Activated CD4-positive, alpha-beta T cell treated with anti-CD3 and anti-CD28 coated beads, Interleukin-2, amount 10 ng/mL, durations not matched to agents 7 days and 5 days (primary cell): Measurements from ENCODE around the gene ATP8B4. TPM values are rescaled to one million over a fixed set of nuclear protein-coding genes. Genes with fewer than 3 reads are reported as not detected.

Experiments used
- CTCF ChIA-PET: fragments of 350-600 bp; sonication (Branson Sonifier 250); formaldehyde crosslinking; loops from one replicate; lab custom pipeline; 2021; ENCODE audit warnings: antibody characterized with exemption; lab: Charles Lee
- POLR2A ChIA-PET: fragments of 350-600 bp; sonication (Branson Sonifier 250); formaldehyde crosslinking; loops from one replicate; lab custom pipeline; 2021; ENCODE audit warnings: antibody characterized with exemption; lab: Charles Lee
- DNase-seq: peaks from one replicate; pipeline ENCODE4 v3.0.0-alpha.2; 2020
- H3K27ac Mint-ChIP-seq: one replicate; pipeline ENCODE4 v1.8.0; 2021; ENCODE audit warnings: mild to moderate bottlenecking, moderate library complexity, mixed read lengths
- H3K27me3 Mint-ChIP-seq: one replicate; pipeline ENCODE4 v1.8.0; 2021; ENCODE audit warnings: mixed read lengths
- H3K36me3 Mint-ChIP-seq: one replicate; pipeline ENCODE4 v1.8.0; 2021; ENCODE audit warnings: low read depth, mixed read lengths
- H3K4me1 Mint-ChIP-seq: one replicate; pipeline ENCODE4 v1.8.0; 2021; ENCODE audit warnings: mixed read lengths
- H3K4me3 Mint-ChIP-seq: one replicate; pipeline ENCODE4 v1.8.0; 2021; ENCODE audit warnings: mild to moderate bottlenecking, moderate library complexity, mixed read lengths
- H3K9me3 Mint-ChIP-seq: one replicate; pipeline ENCODE4 v1.8.0; 2021; ENCODE audit warnings: mixed read lengths
- total RNA-seq, 2 experiments: library from RNA; stranded (reverse); gene quantifications; one replicate each; pipeline ENCODE4 v1.2.3, GENCODE V29; 2021

ATP8B4 gene
- total RNA-seq, 2 experiments from 2014 or later = 6.8 TPM

DNA sequence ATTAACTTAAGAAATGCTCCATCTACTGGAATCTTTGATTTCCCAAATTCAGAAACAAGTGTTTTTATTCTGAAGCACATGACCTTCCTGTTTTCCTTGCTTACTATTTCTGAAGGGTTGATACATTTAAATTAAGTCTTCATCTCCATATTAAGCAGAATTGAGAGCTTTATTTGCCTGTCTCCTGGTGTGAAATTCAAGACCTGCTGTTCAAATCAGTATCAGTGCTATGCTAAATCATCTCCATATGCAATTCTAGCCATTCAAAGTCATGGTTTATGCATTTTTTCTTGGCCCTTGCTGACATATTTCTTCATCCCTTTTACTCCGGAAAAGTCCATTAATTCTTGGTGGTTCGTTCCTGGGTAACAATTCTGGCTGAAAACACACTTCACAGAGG, 195.4 kb downstream of the ATP8B4 start:
- H3K9me3 Mint-ChIP-seq = no peaks in the 10 kb centered on the region
- no peak overlapping the region for H3K27ac Mint-ChIP-seq
- ChIA-PET CTCF (interaction anchor here (0.5 kb wide), 1 partner anchor 23 kb away, joined by 3 read pairs; no protein-coding TSS in a partner anchor), POLR2A (no interaction called here)
- no peak overlapping the region for H3K4me3 Mint-ChIP-seq
- DNase-seq = no peak
- H3K27me3 Mint-ChIP-seq = peaks cover 3% of the 10 kb centered on the region
- H3K36me3 Mint-ChIP-seq = no peaks in the 10 kb centered on the region
- no peaks in the 10 kb centered on the region for H3K4me1 Mint-ChIP-seq

- Mint-ChIP-seq H3K27me3 (no peaks in the 10 kb centered on the region), H3K27ac (no peak overlapping the region), H3K4me1 (no peaks in the 10 kb centered on the region), H3K9me3 (no peaks in the 10 kb centered on the region), H3K36me3 (peaks cover 2% of the 10 kb centered on the region), H3K4me3 (no peak overlapping the region)
- CTCF ChIA-PET = no interaction called here
- DNase-seq = no peak
- POLR2A ChIA-PET = no interaction called here
Observed at GRCh38 chr15:49919034-49919433, 200.0 kb downstream of the ATP8B4 start.

DNA sequence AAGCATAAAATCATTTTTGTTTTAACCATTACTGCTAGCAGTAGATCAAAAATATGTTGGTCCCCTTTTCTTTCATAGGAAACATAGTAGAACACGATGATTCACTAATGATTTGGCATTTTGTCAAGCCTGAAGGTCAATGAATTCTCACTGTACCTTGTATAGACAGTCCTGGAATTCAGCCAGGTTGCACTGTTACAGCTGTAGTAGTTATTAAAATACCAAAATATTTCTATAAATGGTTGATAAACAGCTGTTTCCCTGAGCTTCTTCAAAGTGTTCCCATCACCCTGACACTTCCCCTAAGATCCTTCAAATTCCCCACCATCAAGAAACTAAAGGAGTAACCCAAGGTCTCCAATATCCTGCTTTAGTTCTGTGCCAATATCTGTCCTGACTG, 200.9 kb downstream of the ATP8B4 start:
- Mint-ChIP-seq H3K4me1 (no peaks in the 10 kb centered on the region), H3K4me3 (no peak overlapping the region), H3K9me3 (no peaks in the 10 kb centered on the region), H3K36me3 (peaks cover 2% of the 10 kb centered on the region), H3K27ac (no peak overlapping the region), H3K27me3 (no peaks in the 10 kb centered on the region)
- no peak for DNase-seq
- CTCF ChIA-PET = interaction anchor here (0.6 kb wide), 1 partner anchor 602 kb away, joined by 3 read pairs; no protein-coding TSS in a partner anchor
- POLR2A ChIA-PET = no interaction called here

- H3K9me3 Mint-ChIP-seq = no peaks in the 10 kb centered on the region
Observed at GRCh38 chr15:49916998-49917397, 202.0 kb downstream of the ATP8B4 start.

DNA sequence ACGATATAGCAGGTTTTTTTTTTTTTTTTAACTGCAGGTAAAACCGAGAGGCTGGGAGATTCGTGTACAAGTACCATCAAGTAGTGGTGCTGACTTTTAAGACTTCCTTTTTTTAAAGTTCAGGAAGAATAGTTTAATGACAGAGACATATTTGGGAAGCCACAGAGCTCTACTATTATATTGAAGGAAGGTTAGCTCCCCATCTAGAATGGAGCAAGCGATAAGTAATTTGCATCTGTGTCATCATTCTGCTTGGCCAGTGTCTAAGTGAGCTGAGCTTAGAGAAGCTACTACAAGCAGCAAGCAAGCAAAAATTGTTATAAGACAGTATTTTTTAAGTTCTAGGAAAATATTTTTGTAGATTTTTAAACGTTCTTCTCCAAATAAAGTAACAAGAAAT, 203.2 kb downstream of the ATP8B4 start:
- CTCF ChIA-PET = interaction anchor here (0.7 kb wide), 1 partner anchor 206 kb away, joined by 3 read pairs; no protein-coding TSS in a partner anchor
- H3K27ac Mint-ChIP-seq = no peak overlapping the region
- peaks cover 2% of the 10 kb centered on the region for H3K36me3 Mint-ChIP-seq
- H3K27me3 Mint-ChIP-seq = no peaks in the 10 kb centered on the region
- no peak overlapping the region for H3K4me3 Mint-ChIP-seq
- no peak for DNase-seq
- POLR2A ChIA-PET = no interaction called here
- no peaks in the 10 kb centered on the region for H3K4me1 Mint-ChIP-seq
- H3K9me3 Mint-ChIP-seq = no peaks in the 10 kb centered on the region

More at GRCh38 chr15:49916998-49917397, 202.0 kb downstream of the ATP8B4 start:
- ChIA-PET CTCF (interaction anchor here (0.5 kb wide), 1 partner anchor 405 kb away, joined by 3 read pairs; no protein-coding TSS in a partner anchor), POLR2A (no interaction called here)
- H3K4me1 Mint-ChIP-seq = no peaks in the 10 kb centered on the region
- H3K27ac Mint-ChIP-seq = no peak overlapping the region
- H3K27me3 Mint-ChIP-seq = no peaks in the 10 kb centered on the region
- H3K36me3 Mint-ChIP-seq = peaks cover 2% of the 10 kb centered on the region
- DNase-seq = no peak
- no peak overlapping the region for H3K4me3 Mint-ChIP-seq

- ChIA-PET CTCF (no interaction called here), POLR2A (no interaction called here)
- no peak for DNase-seq
- Mint-ChIP-seq H3K27me3 (no peaks in the 10 kb centered on the region), H3K27ac (no peak overlapping the region), H3K4me3 (no peak overlapping the region), H3K4me1 (no peaks in the 10 kb centered on the region), H3K36me3 (peaks cover 5% of the 10 kb centered on the region), H3K9me3 (peaks cover 6% of the 10 kb centered on the region)
Observed at GRCh38 chr15:49908933-49909295, 210.1 kb downstream of the ATP8B4 start.

DNA sequence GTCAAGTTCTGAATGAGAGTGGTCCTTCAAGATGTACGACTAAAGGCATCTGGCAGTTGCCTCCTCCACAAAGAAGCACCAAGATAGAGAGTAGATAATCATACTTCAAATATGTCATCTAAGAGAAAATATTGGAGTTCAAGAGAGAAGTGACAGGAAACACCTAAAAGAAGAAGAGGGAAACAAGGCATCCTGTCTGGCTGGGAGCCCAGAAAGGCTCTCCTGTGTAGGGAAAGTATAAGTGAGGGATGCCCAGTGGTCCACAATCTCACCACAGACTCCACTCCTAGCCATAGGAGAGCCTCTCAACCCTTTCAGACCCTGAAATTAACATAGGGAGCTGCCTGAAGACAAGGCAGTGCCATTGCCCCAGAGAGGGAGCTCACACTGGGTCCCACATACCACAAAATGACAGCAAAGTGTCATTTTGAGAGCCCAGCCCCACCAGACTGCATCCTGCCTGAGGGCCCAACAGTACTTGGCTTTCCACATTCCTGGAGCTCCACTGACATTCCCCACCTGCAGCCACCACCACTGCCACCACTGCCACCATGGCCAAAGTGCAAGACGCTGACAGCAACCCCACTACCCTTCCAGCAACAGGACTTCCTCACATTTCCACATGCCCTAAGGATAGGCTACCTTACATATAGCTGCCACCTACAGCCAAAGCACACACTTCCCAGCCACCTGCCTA, 210.6 kb downstream of the ATP8B4 start:
- ChIA-PET POLR2A (no interaction called here), CTCF (no interaction called here)
- H3K27ac Mint-ChIP-seq = no peak overlapping the region
- no peak overlapping the region for H3K4me3 Mint-ChIP-seq
- no peak for DNase-seq
- no peaks in the 10 kb centered on the region for H3K4me1 Mint-ChIP-seq
- peaks cover 5% of the 10 kb centered on the region for H3K36me3 Mint-ChIP-seq
- H3K27me3 Mint-ChIP-seq = no peaks in the 10 kb centered on the region
- H3K9me3 Mint-ChIP-seq = peaks cover 6% of the 10 kb centered on the region

GRCh38 chr15:49906966-49907365, 212.1 kb downstream of the ATP8B4 start:
- Mint-ChIP-seq H3K27ac (no peak overlapping the region), H3K9me3 (peaks cover 6% of the 10 kb centered on the region), H3K4me3 (no peak overlapping the region), H3K36me3 (peaks cover 5% of the 10 kb centered on the region), H3K27me3 (no peaks in the 10 kb centered on the region), H3K4me1 (no peaks in the 10 kb centered on the region)
- DNase-seq = no peak
- CTCF ChIA-PET = no interaction called here
- POLR2A ChIA-PET = no interaction called here

DNA sequence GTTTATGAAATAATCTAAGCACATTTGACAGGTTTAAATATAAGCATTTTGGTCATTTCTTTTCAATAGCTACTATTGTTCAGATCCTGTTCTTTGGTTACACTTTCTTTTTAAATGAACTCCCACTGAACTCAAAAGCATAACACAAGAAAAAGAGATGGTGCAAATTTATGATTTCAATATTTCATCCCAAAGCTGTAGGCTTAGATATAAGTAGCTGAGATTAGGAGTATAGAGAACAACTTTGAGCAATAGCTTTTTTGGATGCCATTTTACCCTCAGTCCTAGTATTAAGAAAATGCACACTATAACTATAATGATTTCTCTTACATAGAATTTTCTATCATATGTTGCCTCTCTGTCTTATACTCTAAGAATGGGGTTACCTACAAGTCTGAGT, 213.8 kb downstream of the ATP8B4 start:
- CTCF ChIA-PET = no interaction called here
- no peaks in the 10 kb centered on the region for H3K4me1 Mint-ChIP-seq
- no peak overlapping the region for H3K27ac Mint-ChIP-seq
- no peaks in the 10 kb centered on the region for H3K27me3 Mint-ChIP-seq
- DNase-seq = no peak
- H3K9me3 Mint-ChIP-seq = peaks cover 3% of the 10 kb centered on the region
- POLR2A ChIA-PET = no interaction called here
- no peak overlapping the region for H3K4me3 Mint-ChIP-seq
- H3K36me3 Mint-ChIP-seq = peaks cover 2% of the 10 kb centered on the region

DNA sequence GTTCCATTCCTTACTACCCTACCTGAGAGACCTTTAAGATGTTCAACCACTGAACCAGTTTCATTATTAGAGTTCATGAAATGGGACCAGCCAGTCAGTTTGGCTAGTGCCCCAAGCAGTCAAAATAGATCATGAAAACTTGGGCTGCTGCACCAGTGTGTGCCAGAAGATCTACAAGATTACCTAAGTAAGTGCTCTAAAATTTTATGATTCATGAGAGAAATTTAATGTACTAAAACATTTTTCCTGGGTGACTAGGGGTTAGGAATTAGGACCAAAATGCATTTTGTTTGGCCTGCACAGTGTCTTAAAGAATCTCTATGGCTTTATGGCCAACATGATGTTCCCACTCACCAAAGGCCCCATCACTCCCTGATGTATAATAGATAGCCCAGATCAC, 214.7 kb downstream of the ATP8B4 start:
- Mint-ChIP-seq H3K4me3 (no peak overlapping the region), H3K9me3 (no peaks in the 10 kb centered on the region), H3K27ac (no peak overlapping the region), H3K4me1 (no peaks in the 10 kb centered on the region), H3K27me3 (no peaks in the 10 kb centered on the region), H3K36me3 (no peaks in the 10 kb centered on the region)
- CTCF ChIA-PET = interaction anchor here (0.6 kb wide), 1 partner anchor 214 kb away, joined by 7 read pairs; no protein-coding TSS in a partner anchor
- POLR2A ChIA-PET = no interaction called here
- no peak for DNase-seq

DNA sequence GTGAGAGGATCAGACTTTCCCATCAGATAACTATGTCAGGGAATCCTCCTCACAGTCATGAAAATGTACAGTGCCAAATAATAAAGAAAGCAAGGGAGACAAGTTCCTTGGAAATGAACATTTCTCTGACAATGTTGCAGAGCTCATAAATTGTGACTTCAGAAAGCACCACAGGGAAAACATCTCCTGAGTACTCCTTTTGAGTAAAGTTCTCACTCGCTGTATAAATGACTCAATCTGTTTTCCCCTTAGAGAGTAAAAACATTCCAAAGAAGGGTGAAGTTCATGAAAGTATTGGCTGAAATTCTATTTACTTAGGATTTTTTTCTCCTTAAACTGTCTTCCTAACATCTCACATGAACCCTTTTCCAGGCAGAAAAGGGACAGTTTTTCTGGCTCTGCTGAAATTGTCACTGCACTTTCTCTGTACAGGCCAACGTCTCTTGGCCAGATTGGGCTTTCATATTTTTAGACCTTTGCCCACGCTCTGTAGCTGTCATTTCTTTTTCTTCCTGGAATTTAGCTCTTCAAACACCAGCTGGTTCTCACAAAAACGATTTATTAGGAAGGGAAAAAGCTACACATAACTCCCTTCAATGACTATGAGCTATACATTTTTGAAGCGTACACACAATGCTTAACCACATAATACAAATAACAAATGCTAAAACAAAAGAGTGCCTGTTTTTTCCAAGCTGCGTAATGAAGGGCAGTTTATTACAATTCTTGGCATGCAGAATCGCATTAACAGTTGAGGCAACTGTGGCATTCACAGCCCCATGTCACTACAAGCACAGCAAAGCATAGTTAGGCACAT, 216.1 kb downstream of the ATP8B4 start:
- Mint-ChIP-seq H3K9me3 (no peaks in the 10 kb centered on the region), H3K4me3 (no peak overlapping the region), H3K27me3 (no peaks in the 10 kb centered on the region), H3K4me1 (no peaks in the 10 kb centered on the region), H3K36me3 (no peaks in the 10 kb centered on the region), H3K27ac (no peak overlapping the region)
- DNase-seq = no peak
- POLR2A ChIA-PET = no interaction called here
- CTCF ChIA-PET = interaction anchor here (0.9 kb wide), 1 partner anchor 111 kb away, joined by 3 read pairs; no protein-coding TSS in a partner anchor

DNA sequence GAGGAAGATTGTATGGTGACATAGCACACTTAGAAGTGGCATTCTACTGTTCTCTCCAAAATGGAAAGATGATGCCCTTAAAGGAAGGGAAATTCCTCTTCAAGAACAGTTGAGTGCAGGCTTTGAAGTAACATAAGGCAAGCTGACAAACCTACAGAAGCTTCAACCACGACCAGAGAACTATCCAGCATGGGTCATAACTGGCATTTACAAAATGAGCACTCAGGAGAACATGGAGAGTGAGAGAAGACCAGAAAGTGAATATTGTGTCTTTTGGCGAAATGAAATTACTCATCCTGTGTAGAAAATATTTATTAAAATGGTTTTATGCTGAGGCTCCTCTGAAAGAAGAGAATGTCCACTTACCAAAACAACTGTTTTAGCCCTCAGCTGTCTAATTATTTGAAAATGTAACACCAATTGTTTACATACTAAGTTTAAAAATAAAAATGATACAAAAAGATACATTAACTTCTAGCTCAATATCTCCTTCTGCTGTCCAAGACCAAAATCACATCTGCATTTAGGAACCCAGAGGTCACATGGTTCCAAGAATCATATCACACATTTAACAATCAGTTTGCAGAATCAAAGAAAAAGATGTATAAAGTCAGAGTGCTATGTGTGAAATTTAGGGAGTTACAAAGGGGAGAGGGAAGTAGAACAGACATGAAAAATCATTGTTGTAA, 216.9 kb downstream of the ATP8B4 start:
- H3K27me3 Mint-ChIP-seq = no peaks in the 10 kb centered on the region
- no peak overlapping the region for H3K27ac Mint-ChIP-seq
- DNase-seq = no peak
- H3K4me3 Mint-ChIP-seq = no peak overlapping the region
- H3K9me3 Mint-ChIP-seq = no peaks in the 10 kb centered on the region
- H3K36me3 Mint-ChIP-seq = no peaks in the 10 kb centered on the region
- ChIA-PET POLR2A (no interaction called here), CTCF (interaction anchor here (0.9 kb wide), 1 partner anchor 112 kb away, joined by 3 read pairs; no protein-coding TSS in a partner anchor)
- no peaks in the 10 kb centered on the region for H3K4me1 Mint-ChIP-seq

DNA sequence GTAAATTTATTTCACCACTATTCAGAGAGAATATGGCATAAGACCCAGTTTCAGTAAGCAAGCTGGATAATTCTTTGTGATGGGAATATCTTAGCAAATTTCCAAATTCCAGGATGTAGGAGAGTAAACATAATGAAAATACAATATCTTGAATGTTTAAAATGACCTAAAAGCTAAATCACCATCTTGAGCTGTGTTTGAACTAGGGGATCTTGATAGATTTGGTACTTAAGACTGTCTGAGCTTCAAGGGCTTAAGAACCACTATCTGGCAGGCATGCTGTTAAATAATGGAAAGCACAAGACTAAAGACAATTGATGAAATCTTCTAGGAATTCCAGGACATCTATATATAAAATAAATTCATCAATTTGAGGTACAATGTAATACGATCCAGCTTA, 217.7 kb downstream of the ATP8B4 start:
- H3K4me1 Mint-ChIP-seq = no peaks in the 10 kb centered on the region
- DNase-seq = no peak
- H3K36me3 Mint-ChIP-seq = no peaks in the 10 kb centered on the region
- H3K27ac Mint-ChIP-seq = no peak overlapping the region
- POLR2A ChIA-PET = no interaction called here
- no peaks in the 10 kb centered on the region for H3K9me3 Mint-ChIP-seq
- CTCF ChIA-PET = no interaction called here
- no peak overlapping the region for H3K4me3 Mint-ChIP-seq
- no peaks in the 10 kb centered on the region for H3K27me3 Mint-ChIP-seq
